Measurements from ENCODE around the gene OTULIN. TPM values are rescaled to one million over a fixed set of nuclear protein-coding genes. Genes with fewer than 3 reads are reported as not detected.

OTULIN gene
- polyA plus RNA-seq, 1 of the 3 experiments (the other 2 are of a cell fraction) = 6.6 TPM

DNA sequence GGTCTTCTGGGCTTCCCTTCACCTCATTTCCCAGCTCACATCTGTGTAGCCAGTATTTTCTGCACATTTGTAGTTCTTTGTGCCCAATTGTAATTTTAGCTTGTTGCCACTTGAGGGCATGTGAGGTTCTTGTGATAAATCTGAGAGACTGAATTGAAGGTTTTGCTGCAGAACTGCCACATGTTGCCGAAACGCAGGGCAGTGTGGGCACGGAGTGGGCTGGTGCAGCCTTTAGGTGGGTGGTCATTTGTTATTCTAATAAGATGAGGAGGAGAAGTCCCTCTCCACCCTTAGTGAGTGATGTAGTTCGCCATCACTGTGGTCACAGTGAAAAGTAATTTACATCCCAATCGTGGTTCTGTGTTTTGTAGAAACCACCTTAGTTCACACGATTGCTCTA lies 21.2 kb downstream of the OTULIN start (continued):
- TF ChIP-seq, protein P1, sequence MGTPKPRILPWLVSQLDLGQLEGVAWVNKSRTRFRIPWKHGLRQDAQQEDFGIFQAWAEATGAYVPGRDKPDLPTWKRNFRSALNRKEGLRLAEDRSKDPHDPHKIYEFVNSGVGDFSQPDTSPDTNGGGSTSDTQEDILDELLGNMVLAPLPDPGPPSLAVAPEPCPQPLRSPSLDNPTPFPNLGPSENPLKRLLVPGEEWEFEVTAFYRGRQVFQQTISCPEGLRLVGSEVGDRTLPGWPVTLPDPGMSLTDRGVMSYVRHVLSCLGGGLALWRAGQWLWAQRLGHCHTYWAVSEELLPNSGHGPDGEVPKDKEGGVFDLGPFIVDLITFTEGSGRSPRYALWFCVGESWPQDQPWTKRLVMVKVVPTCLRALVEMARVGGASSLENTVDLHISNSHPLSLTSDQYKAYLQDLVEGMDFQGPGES (IDR thresholded peaks at IDR 0.05; ENCODE audit: low read depth, low read length) = no peak
- no peak for TF ChIP-seq REST (IDR thresholded peaks at IDR 0.05; ENCODE audit: low read depth, low read length)

- H3K4me1 ChIP-seq (ENCODE audit: control insufficient read depth in 1 of 2, insufficient read depth in 2 of 2, low read depth in 1 of 2, low read length in 1 of 2) = peaks cover 0 to 11% of the 10 kb centered on the region in 2 experiments; a peak in 2 of 4 replicates
- H3K9ac ChIP-seq = no peak overlapping the region
- POLR2A ChIA-PET = interaction anchor here (1.2 kb wide), 1 partner anchor 246 kb away, joined by 4 read pairs; no protein-coding TSS in a partner anchor
Measured at GRCh38 chr5:14686517-14686916, 22.0 kb downstream of the OTULIN start.

More at GRCh38 chr5:14686517-14686916, 22.0 kb downstream of the OTULIN start:
- no peak for TF ChIP-seq RAD21 (IDR thresholded peaks at IDR 0.05; ENCODE audit: low read length)
- no peak for TF ChIP-seq SMC3 (IDR thresholded peaks at IDR 0.05; ENCODE audit: low read depth, low read length)
- no peak for TF ChIP-seq USF2 (IDR thresholded peaks at IDR 0.05; ENCODE audit: borderline replicate concordance, low read depth, low read length)
- no peak for TF ChIP-seq SIN3A (IDR thresholded peaks at IDR 0.05; ENCODE audit: borderline replicate concordance, low read depth, low read length)
- TF ChIP-seq NRF1 (IDR thresholded peaks at IDR 0.05; ENCODE audit: low read depth, low read length) = no peak
- TF ChIP-seq ELF1 (IDR thresholded peaks at IDR 0.05) = no peak
- TF ChIP-seq, protein P2, sequence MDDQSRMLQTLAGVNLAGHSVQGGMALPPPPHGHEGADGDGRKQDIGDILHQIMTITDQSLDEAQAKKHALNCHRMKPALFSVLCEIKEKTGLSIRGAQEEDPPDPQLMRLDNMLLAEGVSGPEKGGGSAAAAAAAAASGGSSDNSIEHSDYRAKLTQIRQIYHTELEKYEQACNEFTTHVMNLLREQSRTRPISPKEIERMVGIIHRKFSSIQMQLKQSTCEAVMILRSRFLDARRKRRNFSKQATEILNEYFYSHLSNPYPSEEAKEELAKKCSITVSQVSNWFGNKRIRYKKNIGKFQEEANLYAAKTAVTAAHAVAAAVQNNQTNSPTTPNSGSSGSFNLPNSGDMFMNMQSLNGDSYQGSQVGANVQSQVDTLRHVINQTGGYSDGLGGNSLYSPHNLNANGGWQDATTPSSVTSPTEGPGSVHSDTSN (IDR thresholded peaks at IDR 0.05) = no peak
- no peak for TF ChIP-seq FOSL2 (IDR thresholded peaks at IDR 0.05; ENCODE audit: borderline replicate concordance, low read depth)
- TF ChIP-seq EP300 (IDR thresholded peaks at IDR 0.05; ENCODE audit: borderline replicate concordance in 1 of 2, low read depth in 1 of 2, low read length in 1 of 2) = no peak
- TF ChIP-seq CTCF (IDR thresholded peaks at IDR 0.05) = no peak
- no peak for TF ChIP-seq FOXM1 (IDR thresholded peaks at IDR 0.05; ENCODE audit: low read depth)
- CTCF ChIA-PET = interaction anchor here (0.6 to 5.3 kb wide), 11 partner anchors 11 to 331 kb away, joined by 3 to 41 read pairs (median 5); no protein-coding TSS in a partner anchor
- Histone ChIP-seq H3K4me3 (ENCODE audit: low read depth in 2 of 2, low read length in 1 of 2) (no peak overlapping the region), H3K9me2 (no peaks in the 10 kb centered on the region), H3K36me3 (replicated peaks in 1 of 2; ENCODE audit: control insufficient read depth in 1 of 2, insufficient read depth in 2 of 2, low read length in 1 of 2) (peaks cover 74 to 75% of the 10 kb centered on the region in 2 experiments), H3K79me2 (ENCODE audit: insufficient read depth) (peaks cover 4% of the 10 kb centered on the region; the same call in 1 of the 2 replicates), H3K4me2 (no peak overlapping the region), H3F3A (replicated peaks; ENCODE audit: insufficient read depth) (peaks cover 6% of the 10 kb centered on the region), H4K20me1 (ENCODE audit: insufficient read depth) (no peaks in the 10 kb centered on the region), H3K27ac (ENCODE audit: low read depth in 2 of 2, low read length in 1 of 2) (no peak overlapping the region), H2AFZ (ENCODE audit: low read depth) (no peak overlapping the region), H3K9me3 (no peaks in the 10 kb centered on the region), H3K27me3 (ENCODE audit: insufficient read depth) (no peaks in the 10 kb centered on the region)
- no peak for DNase-seq

Measured in SK-N-SH (cell line).